IPS-11a (cell line): ENCODE measurements around the gene MATN3.

ENCODE experiments used
- H3K4me3 ChIP-seq: one replicate; pipeline ENCODE4 v1.5.1; 2013; ENCODE audit warnings: low read depth, low read length, control low read depth

Gene MATN3

GRCh38 chr2:20040489-20041172 lies 28.2 kb upstream of the MATN3 start:
- no peak overlapping the region for H3K4me3 ChIP-seq

GRCh38 chr2:20037660-20038059 lies 25.2 kb upstream of the MATN3 start:
- H3K4me3 ChIP-seq, result no peak overlapping the region

- no peak overlapping the region for H3K4me3 ChIP-seq
These were observed 23.6 kb upstream of the MATN3 start for GRCh38 chr2:20035955-20036666.

- H3K4me3 ChIP-seq, result no peak overlapping the region
These were observed 22.4 kb upstream of the MATN3 start for GRCh38 chr2:20034821-20035220.

GRCh38 chr2:20034218-20034617 lies 21.8 kb upstream of the MATN3 start:
- H3K4me3 ChIP-seq, result no peak overlapping the region

- no peak overlapping the region for H3K4me3 ChIP-seq
These were observed 20.9 kb upstream of the MATN3 start for GRCh38 chr2:20033322-20033721.

GRCh38 chr2:20030224-20030623 lies 17.8 kb upstream of the MATN3 start:
- H3K4me3 ChIP-seq, result no peak overlapping the region

GRCh38 chr2:20027705-20028434 lies 15.4 kb upstream of the MATN3 start:
- H3K4me3 ChIP-seq, result no peak overlapping the region

- no peak overlapping the region for H3K4me3 ChIP-seq
These were observed 14.8 kb upstream of the MATN3 start for GRCh38 chr2:20027260-20027677.

- no peak overlapping the region for H3K4me3 ChIP-seq
These were observed 12.8 kb upstream of the MATN3 start for GRCh38 chr2:20025065-20025786.

- H3K4me3 ChIP-seq, result no peak overlapping the region
These were observed 11.2 kb upstream of the MATN3 start for GRCh38 chr2:20023688-20024087.

- no peak overlapping the region for H3K4me3 ChIP-seq
These were observed 9.0 kb upstream of the MATN3 start for GRCh38 chr2:20021405-20022009.

GRCh38 chr2:20019747-20020146 lies 7.3 kb upstream of the MATN3 start:
- no peak overlapping the region for H3K4me3 ChIP-seq

GRCh38 chr2:20018601-20019152 lies 6.2 kb upstream of the MATN3 start:
- no peak overlapping the region for H3K4me3 ChIP-seq

- no peak overlapping the region for H3K4me3 ChIP-seq
These were observed 3.9 kb upstream of the MATN3 start for GRCh38 chr2:20016346-20016745.

- no peak overlapping the region for H3K4me3 ChIP-seq
These were observed 3.1 kb upstream of the MATN3 start for GRCh38 chr2:20015482-20016083.

- peak overlapping the region; percentile 48 for H3K4me3 ChIP-seq
These were observed 820 bp upstream of the MATN3 start for GRCh38 chr2:20013126-20013849.

- H3K4me3 ChIP-seq, result peak overlapping the region; percentile 54
These were observed 511 bp downstream of the MATN3 start for GRCh38 chr2:20012032-20012281.

GRCh38 chr2:20011276-20012031 lies 1.0 kb downstream of the MATN3 start:
- peak overlapping the region; percentile 54 for H3K4me3 ChIP-seq
